NK-92 (cell line): ENCODE data around the gene PLSCR1.
"Not testable (repeated sequence)": the region's sequence is repeated elsewhere in the genome, so short reads cannot be mapped to it uniquely, and the experiment has no call there.

ENCODE experiments used
- DNase-seq: peaks from one replicate; lab custom pipeline; 2025; ENCODE audit not compliant: unreplicated experiment; lab: John Stamatoyannopoulos, UW

PLSCR1 gene

DNA sequence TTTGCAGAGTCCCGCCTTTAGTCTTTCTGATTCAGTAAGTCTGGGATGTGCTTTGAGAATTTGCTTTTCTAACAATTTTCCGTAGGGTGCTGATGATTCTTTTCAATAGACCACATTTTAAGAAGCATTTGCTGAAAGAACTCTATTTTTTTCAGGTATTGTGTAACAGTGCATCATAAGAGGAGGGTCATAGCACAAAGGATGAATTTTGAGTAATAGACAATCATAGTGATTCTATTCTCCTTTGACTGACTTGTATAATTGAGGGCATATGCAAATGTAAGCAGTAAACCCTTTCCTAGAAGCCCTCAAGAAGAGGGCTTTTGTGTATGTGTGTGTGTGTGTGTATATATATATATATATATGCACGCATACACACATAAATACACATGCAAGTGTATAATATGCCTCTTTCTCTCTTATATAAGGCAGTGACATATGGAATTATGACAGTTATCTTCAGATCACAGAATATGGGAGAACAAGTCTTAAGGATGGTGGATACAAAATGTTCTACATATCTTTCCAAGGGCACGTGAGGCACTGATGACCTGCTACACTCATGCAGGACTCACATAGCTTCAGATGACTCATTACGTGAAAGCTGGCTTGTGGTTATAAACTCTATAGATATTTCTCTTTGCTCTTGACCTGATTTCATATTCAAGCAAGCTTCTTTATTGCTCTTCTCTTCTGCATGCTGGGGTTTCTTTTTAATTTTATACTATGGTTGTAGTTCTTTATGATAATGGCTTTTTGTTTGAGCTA lies 6.5 kb upstream of the PLSCR1 start:
- DNase-seq: no peak

- no peak for DNase-seq
These were observed 5.7 kb upstream of the PLSCR1 start for GRCh38 chr3:146550070-146550615.

GRCh38 chr3:146547235-146547835 lies 2.9 kb upstream of the PLSCR1 start:
- DNase-seq: no peak

DNA sequence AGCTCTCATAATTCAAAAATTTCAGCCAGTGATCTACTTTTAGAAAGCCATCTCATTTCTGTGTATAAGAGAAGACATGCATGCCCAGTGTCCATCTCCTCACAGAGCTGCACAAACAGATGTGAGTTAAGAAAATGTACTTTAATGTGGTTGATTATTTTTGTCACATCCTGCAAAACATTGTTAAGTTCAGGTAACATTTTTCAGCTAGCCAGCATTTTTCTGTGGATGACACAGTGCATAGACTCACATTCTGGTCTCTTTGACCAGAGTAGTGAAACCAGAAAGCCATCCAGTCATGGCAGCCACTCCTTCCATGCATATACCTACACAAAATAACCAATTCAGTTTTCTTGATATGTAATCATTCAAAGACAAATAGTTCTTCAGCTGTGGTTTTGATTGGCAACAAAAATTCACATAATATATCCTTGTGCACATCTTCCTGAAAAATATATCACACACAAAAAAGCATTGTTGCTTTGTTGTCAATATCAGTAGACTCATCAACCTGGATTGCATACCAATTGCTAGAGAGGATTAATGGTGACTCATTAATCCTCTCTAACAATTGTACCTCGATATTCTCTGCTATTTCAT lies 2.1 kb upstream of the PLSCR1 start:
- no peak for DNase-seq

DNA sequence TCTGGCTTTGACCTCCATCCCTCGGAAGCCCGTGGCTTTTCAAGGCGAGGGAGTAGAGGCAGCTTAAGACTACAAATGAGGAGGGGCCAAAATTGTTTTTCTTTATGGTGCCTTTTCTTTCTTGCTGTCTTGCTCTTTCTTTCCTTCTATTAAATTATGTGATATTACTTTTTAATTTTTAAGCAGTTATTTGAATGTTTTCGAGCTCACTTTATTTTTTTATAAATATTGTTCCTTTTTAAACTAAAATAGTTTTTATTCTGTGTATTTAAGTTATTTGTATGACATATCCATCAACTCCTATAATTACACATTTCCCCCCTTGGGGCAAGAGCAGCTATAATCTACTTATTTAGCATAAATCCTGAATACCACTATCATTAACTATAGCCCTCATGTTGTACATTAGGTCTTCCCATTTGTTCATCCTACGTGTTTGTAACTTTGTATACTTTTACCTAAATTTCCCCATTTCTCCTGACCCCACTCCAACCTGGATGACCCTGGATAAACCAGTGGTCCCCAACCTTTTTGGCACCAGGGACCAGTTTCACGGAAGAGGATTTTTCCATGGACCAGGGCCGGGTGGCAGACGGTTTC lies 622 bp upstream of the PLSCR1 start:
- DNase-seq: no peak

GRCh38 chr3:146543461-146544001 lies 876 bp downstream of the PLSCR1 start:
- DNase-seq: no peak

GRCh38 chr3:146542978-146543377 lies 1.4 kb downstream of the PLSCR1 start:
- no peak for DNase-seq

- no peak for DNase-seq
These were observed 2.2 kb downstream of the PLSCR1 start for GRCh38 chr3:146542179-146542578.

- DNase-seq: no peak
These were observed 3.4 kb downstream of the PLSCR1 start for GRCh38 chr3:146540978-146541377.

GRCh38 chr3:146540236-146540635 lies 4.2 kb downstream of the PLSCR1 start:
- DNase-seq: no peak

DNA sequence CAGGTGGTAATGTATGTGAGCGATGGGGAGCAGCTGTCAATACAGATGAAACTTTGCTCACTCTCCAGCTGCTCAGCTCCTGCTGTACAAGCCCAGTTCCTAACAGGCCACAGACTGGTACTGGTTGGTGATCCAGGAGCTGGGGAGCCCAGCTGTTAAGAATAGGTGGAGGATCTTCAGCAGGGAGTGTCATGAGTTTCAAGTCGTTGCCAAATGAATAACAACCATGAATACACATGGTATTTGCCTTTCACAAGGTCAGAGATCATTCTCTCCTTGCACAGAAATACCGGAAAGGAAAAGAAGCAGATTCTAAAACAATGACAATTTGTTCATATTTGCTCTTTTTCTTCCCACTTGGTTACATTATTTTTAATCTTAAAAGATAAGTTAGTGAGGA lies 5.1 kb downstream of the PLSCR1 start:
- no peak for DNase-seq

DNA sequence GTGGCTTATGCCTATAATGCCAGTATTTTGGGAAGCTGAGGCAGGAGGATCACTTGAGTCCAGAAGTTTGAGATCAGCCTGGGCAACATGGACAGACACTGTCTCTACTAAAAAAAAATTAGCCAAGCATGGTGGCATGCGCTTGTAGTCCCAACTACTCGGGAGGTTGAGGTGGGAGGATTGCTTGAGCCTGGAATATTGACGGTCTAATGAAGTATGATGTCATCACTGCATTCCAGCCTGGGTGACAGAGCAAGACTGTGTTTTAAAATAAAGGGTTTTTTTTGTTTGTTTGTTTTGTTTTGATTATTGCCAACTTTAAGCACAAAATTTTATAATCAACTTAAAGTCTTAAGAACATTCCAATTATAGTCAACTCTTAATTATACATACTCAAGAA lies 6.8 kb downstream of the PLSCR1 start:
- DNase-seq: no peak

DNA sequence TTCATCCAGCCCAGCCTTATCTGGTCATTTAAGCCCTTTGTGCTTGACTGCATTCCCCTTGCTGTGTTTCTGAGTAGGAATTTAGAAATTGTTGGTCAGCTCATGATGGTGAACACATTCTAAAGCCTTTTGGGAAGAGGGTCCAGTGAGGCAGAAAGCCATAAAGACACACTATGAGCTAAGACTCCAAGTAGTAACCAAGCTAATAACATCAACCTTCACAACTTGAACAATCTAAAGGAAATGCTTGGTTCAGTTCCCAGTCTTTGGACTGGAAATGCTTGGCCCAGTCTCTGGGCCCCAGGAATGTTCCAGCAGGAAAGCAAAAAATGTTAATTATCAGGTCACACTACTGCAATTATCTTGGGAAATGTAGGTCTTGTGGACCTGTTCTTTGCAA lies 7.7 kb downstream of the PLSCR1 start:
- no peak for DNase-seq

DNA sequence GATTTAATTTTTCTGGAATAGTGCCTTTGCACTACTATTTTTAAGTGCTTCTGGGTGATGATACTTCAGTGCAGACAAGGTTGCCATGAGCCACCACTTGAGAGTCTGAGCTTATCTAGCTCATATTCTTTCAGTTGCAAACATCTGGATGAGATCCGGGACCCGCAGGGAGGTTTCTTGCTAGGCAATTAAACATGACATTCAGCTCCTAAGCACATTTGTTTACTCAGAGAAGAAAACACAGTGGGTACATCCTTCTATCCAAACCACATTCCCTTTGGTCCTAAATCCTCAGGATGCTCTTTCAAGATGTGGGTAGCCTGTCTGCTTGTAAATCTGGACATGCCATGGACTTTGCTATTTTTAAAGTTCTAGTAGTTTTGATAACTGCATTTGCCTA lies 12.0 kb downstream of the PLSCR1 start:
- no peak for DNase-seq

DNA sequence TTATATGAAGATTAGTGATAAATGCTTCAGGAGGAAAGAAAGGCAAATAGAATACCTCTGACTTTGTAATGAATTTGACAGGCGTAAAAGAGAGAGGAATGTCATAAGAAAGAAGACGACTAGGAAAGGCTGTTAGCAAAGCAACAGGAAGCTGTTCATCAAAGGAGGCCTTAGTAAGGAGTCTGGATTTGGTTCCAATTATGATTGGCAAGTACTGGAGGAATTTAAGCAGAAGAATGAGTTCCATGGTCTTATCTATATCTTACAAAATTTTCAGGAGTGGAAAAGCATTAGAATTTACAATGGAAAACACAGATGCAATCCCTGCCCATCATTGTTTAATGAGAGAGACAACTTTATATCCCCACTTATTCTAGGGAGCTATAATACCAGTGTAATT lies 13.8 kb downstream of the PLSCR1 start:
- no peak for DNase-seq

DNA sequence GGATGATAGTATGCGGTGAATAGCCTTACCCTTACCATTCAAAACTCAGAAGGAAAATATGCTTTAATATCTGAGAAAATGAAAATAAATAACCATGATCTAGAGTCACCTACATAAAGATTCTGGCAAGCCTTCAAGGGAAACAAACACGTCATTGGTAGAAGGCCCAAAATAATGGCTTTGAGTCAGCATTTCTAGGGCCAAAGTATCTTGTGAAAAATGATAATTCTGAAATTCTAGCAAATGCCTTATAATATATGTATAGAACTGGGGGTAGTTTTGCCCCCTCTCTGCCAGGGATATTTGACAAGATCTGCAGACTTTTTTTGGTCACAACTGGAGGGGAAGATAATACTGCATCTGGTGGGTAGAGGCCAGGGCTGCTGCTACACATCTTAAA lies 15.4 kb downstream of the PLSCR1 start:
- no peak for DNase-seq

DNA sequence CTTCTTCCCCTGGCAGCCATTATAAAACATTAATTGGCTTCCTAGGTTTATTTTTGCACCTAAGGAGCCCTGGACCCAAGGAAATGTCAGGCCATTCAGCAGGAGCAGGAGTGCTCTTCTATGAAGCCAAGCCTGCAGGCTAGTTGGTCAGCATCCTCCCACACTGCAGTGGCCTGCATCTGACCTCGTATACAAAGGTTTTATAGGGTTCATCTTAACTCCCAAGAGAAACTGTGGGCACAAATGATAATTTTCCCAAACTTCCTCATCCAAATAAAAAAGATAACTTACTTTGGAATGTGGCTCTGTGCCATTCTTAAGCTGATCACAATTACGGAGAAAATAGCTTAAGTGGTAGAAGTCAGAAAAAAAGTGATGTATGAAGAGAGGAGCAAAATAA lies 19.4 kb downstream of the PLSCR1 start:
- DNase-seq: no peak

- DNase-seq: no peak
These were observed 20.9 kb downstream of the PLSCR1 start for GRCh38 chr3:146523531-146523930.

DNA sequence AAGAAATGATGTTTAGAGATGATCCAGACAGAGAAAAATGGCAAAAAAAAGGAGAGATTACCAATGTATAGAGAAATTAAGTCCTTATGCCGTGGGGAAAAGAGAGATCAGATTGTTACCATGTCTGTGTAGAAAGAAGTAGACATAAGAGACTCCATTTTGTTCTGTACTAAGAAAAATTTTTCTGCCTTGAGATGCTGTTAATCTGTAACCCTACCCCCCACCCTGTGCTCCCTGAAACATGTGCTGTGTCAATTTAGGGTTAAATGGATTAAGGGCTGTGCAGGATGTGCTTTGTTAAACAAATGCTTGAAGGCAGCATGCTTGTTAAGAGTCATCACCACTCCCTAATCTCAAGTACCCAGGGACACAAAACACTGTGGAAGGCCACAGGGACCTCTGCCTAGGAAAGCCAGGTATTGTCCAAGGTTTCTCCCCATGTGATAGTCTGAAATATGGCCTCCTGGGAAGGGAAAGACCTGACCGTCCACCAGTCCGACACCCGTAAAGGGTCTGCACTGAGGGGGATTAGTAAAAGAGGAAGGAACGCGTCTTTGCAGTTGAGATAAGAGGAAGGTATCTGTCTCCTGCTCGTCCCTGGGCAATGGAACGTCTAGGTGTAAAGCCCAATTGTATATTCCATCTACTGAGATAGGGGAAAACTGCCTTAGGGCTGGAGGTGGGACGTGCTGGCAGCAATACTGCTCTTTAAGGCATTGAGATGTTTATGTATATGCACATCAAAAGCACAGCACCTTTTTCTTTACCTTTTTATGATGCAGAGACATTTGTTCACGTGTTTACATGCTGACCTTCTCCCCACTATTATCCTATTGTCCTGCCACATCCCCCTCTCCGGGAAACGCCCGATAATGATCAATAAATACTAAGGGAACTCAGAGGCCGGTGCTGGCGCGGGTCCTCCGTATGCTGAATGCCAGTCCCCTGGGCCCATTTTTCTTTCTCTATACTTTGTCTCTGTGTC lies 21.9 kb downstream of the PLSCR1 start:
- DNase-seq: not testable (repeated sequence)

- no peak for DNase-seq
These were observed 23.0 kb downstream of the PLSCR1 start for GRCh38 chr3:146521394-146521793.
